ENCODE measurements around the gene WNK2.

- TF ChIP-seq CTCF (IDR thresholded peaks at IDR 0.05; ENCODE audit: insufficient read depth, low read depth, low read length) (no peak), EZH2 (IDR thresholded peaks at IDR 0.05; ENCODE audit: insufficient read depth, low read length) (no peak)
Observed at GRCh38 chr9:93303258-93303771, 119.4 kb downstream of the WNK2 start.
